ENCODE results near the gene PALLD. TPM values are rescaled to one million over a fixed set of nuclear protein-coding genes. Genes with fewer than 3 reads are reported as not detected.

The PALLD gene
- total and polyA plus RNA-seq, 12 donors, result 30.3 to 203 (median 90.5) TPM

- Histone ChIP-seq H3K4me1 (replicated peaks in 1 of 2) (no peaks in the 10 kb centered on the region), H3K27me3 (no peaks in the 10 kb centered on the region), H3K4me3 (no peak overlapping the region), H3K9me3 (replicated peaks in 1 of 3) (no peaks in the 10 kb centered on the region), H3K27ac (no peak overlapping the region), H3K36me3 (replicated peaks in 1 of 2) (no peaks in the 10 kb centered on the region)
- no peak for TF ChIP-seq POLR2A (IDR thresholded peaks at IDR 0.05)
- no peak for TF ChIP-seq CTCF (IDR thresholded peaks at IDR 0.05)
- 73 to 83% (median 79%) methylated on average over 3 of the region's 3 CpGs for WGBS, 4 donors
- DNase-seq, result no peak
- intact Hi-C loops (cut with DNase I), result no loop called here
Measured at GRCh38 chr4:168564023-168564422, 67.2 kb downstream of the PALLD start.

GRCh38 chr4:168565130-168565529 lies 68.3 kb downstream of the PALLD start:
- Histone ChIP-seq H3K4me1 (replicated peaks in 1 of 2) (no peaks in the 10 kb centered on the region), H3K27ac (no peak overlapping the region), H3K9me3 (replicated peaks in 1 of 3) (no peaks in the 10 kb centered on the region), H3K36me3 (replicated peaks in 1 of 2) (no peaks in the 10 kb centered on the region), H3K4me3 (no peak overlapping the region), H3K27me3 (no peaks in the 10 kb centered on the region)
- no peak for TF ChIP-seq POLR2A (IDR thresholded peaks at IDR 0.05)
- intact Hi-C loops (cut with DNase I), result no loop called here
- WGBS, 4 donors, result 60 to 95% (median 71%) methylated on average over 2 of the region's 2 CpGs
- no peak for DNase-seq

- no peaks in the 10 kb centered on the region for H3K36me3 ChIP-seq (replicated peaks in 1 of 2)
- intact Hi-C loops (cut with DNase I), result no loop called here
Measured at GRCh38 chr4:168566726-168567125, 69.9 kb downstream of the PALLD start.

GRCh38 chr4:168569066-168569930 lies 72.4 kb downstream of the PALLD start:
- Histone ChIP-seq H3K4me3 (no peak overlapping the region), H3K36me3 (replicated peaks in 1 of 2) (no peaks in the 10 kb centered on the region), H3K9me3 (replicated peaks in 1 of 3) (no peaks in the 10 kb centered on the region), H3K4me1 (replicated peaks in 1 of 2) (no peaks in the 10 kb centered on the region), H3K27ac (no peak overlapping the region), H3K27me3 (no peaks in the 10 kb centered on the region)
- no peak for TF ChIP-seq POLR2A (IDR thresholded peaks at IDR 0.05)
- intact Hi-C loops (cut with DNase I), result no loop called here
- 64 to 71% (median 68%) methylated on average over 9 of the region's 9 CpGs for WGBS, 4 donors
- DNase-seq, result no peak

More at GRCh38 chr4:168566726-168567125, 69.9 kb downstream of the PALLD start:
- Histone ChIP-seq H3K4me1 (replicated peaks in 1 of 2) (no peaks in the 10 kb centered on the region), H3K27me3 (no peaks in the 10 kb centered on the region), H3K27ac (no peak overlapping the region), H3K9me3 (replicated peaks in 1 of 3) (no peaks in the 10 kb centered on the region), H3K4me3 (no peak overlapping the region)
- no peak for TF ChIP-seq CTCF (IDR thresholded peaks at IDR 0.05)
- DNase-seq, result no peak

- Histone ChIP-seq H3K4me1 (replicated peaks in 1 of 2) (no peaks in the 10 kb centered on the region), H3K9me3 (replicated peaks in 1 of 3) (no peaks in the 10 kb centered on the region), H3K4me3 (no peak overlapping the region), H3K36me3 (replicated peaks in 1 of 2) (no peaks in the 10 kb centered on the region), H3K27me3 (no peaks in the 10 kb centered on the region), H3K27ac (no peak overlapping the region)
- intact Hi-C loops (cut with DNase I), result no loop called here
- no peak for TF ChIP-seq CTCF (IDR thresholded peaks at IDR 0.05)
- TF ChIP-seq POLR2A (IDR thresholded peaks at IDR 0.05), result no peak
- 60 to 78% (median 72%) methylated on average over 9 of the region's 9 CpGs for WGBS, 4 donors
- no peak for DNase-seq
Measured at GRCh38 chr4:168569931-168570276, 73.1 kb downstream of the PALLD start.
